Measurements from ENCODE around the gene ANKS1B.
"Not testable (repeated sequence)": the region's sequence is repeated elsewhere in the genome, so short reads cannot be mapped to it uniquely, and the experiment has no call there.

Gene ANKS1B

DNA sequence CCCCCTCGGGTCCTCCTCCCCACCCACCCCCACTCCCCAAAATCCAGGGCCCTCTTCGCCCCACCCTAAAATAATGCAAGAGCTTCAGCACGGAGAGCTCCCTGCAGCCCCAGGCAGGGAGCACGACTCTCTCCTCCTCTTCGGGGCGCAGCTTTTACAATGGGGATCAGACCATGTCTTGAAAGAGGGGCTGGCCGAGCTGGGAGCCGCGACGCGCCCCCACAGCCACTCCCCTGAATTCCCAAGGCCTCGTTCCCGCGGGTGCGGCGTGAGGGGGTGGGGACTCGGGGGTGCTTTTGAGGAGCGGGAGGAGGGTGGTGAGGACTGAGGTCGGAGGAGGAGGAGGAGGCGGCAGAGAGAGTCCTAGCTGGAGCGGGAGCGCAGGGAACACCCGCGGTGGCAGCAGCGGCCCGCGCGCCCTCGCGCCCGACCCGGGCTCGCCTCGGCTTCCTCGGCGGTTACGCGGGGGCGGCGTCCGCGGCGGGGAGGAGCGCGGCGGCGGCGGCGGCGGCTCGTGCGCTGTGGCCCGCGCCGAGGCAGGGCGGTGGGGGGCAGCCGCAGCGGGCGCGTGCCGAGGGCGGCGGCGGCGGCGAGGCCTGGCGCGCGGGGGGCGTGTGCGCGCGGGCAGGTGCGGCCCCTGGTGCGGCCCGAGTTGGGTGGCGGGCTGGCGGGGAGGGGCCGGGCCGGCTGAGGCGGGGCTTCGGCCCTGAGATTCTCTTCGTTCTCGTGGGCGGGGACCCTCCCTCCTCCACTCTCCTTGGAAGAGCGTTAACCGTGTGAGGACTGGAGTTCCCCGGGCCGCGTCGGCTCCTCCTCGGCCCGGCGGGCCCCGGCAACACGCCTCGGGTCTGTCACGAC is at the start of gene ANKS1B:
ANKS1B (minus strand) TSS at position 666 of the 858 bp plus-strand sequence. CDS start 699 bp downstream, outside the sequence.
- Mint-ChIP-seq H3K4me3 (peak within 1 kb of the TSS; percentile 71), H3K36me3 (no peaks in the 10 kb centered on the region), H3K27me3 (peaks cover 38% of the 10 kb centered on the region), H3K4me1 (peaks cover 6% of the 10 kb centered on the region), H3K9me3 (no peaks in the 10 kb centered on the region), H3K27ac (no peak within 1 kb of the TSS)

DNA sequence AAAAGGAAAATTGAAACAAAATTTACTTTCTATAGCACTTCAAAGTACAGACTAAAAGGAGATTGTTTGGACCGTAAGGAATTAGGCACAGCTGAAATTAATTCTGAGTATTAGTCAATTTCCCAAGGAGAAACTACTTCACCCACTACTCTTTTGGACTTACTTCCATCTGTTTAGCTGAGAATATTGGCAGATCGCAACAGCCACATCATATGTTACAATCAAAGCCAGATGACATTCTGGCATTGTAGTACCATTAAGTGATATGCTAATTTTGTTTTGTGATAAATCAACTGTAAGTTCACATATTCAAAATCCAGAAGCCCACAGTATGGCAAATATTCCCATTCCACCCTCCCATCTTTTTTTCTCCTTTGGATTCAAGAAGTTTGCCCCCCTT is 47.1 kb upstream of the ANKS1B start:
- Mint-ChIP-seq H3K4me1 (no peaks in the 10 kb centered on the region), H3K27me3 (no peaks in the 10 kb centered on the region), H3K36me3 (peaks cover 11% of the 10 kb centered on the region), H3K9me3 (no peaks in the 10 kb centered on the region), H3K27ac (no peak overlapping the region), H3K4me3 (no peak overlapping the region)

DNA sequence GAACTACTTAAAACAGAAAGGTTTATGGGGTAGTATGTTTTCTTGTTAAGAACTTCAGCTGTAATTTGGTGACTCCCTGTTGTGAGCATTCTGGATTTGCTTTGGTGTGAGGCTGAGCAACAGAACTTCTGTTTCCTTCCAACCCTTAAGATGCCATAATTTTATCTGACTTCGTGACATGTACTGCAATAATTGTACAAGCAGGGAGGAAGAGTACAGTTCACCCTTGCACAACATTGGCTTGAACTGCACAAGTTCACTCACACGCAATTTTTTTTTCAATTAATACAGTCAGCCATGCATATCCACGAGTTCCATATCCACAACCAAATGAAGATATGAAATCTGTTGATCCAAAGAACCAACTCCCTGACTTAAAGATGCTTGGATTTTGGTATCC is 42.9 kb upstream of the ANKS1B start:
- Mint-ChIP-seq H3K9me3 (no peaks in the 10 kb centered on the region), H3K4me1 (no peaks in the 10 kb centered on the region), H3K27me3 (no peaks in the 10 kb centered on the region), H3K27ac (no peak overlapping the region), H3K36me3 (peaks cover 1% of the 10 kb centered on the region), H3K4me3 (no peak overlapping the region)

DNA sequence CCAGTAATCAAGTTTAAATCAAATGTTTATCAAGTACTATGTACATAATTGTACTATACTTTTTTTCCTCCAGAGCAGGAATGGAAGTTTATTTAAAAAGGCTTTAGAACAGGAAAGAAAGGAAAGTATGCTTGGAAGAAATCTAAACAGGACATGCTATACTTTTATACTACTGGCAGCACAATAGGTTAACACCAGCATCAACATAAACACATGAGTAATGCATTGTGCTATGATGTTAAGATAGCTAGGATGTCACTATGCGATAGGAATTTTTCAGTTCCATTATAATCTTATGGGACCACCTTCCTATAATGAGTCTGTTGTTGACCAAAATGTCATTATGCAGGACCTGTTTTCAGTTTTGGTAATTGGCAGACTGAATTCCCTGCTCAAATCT is 41.5 kb upstream of the ANKS1B start:
- H3K4me1 Mint-ChIP-seq = no peaks in the 10 kb centered on the region
- no peak overlapping the region for H3K4me3 Mint-ChIP-seq
- H3K27me3 Mint-ChIP-seq = no peaks in the 10 kb centered on the region
- H3K27ac Mint-ChIP-seq = no peak overlapping the region
- H3K36me3 Mint-ChIP-seq = peaks cover 6% of the 10 kb centered on the region
- peaks cover 8% of the 10 kb centered on the region for H3K9me3 Mint-ChIP-seq

DNA sequence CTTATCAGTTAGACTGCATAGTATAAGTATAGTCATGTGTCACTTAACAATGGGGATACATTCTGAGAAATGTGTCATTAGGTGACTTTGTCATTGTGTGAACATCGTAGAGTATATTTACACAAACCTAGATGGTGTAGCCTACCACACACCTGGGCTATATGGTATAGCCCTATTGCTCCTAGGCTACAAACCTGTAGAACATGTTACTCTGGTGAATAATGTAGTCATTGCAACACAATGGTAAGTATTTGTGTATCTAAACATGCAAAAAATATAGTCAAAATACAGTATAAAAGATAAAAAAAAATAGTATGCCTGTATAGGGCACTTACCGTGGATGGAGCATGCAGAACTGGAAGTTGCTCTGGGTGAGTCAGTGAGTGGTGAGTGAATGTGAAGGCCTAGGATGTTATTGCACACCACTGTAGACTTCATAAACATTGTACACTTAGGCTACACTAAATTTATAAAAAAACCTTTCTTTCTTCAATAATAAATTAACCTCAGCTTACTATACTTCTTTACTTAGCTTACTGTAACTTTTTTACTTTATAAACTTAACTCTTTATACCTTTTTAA is 40.3 kb upstream of the ANKS1B start:
- Mint-ChIP-seq H3K36me3 (peaks cover 6% of the 10 kb centered on the region), H3K4me1 (no peaks in the 10 kb centered on the region), H3K4me3 (no peak overlapping the region), H3K27ac (no peak overlapping the region), H3K9me3 (peaks cover 8% of the 10 kb centered on the region), H3K27me3 (no peaks in the 10 kb centered on the region)

DNA sequence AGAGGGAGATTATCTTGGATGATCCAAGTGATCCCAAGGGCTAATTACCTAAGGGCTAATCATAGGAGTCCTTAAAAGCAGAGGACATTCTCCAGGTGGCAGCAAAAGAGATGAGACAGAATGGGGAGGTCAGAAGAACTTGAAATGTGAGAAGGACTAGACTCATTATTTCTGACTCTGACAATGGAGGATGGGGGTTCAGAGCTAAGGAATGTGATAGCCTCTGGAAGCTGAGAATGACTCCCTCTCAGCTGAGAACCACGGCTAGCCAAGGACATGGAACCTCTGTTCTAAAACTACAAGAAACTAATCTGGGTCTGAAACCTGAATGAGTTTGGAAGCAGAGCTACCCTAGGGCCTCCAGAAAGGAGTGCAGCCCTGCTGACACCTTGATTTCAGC is 35.6 kb upstream of the ANKS1B start:
- Mint-ChIP-seq H3K4me1 (no peaks in the 10 kb centered on the region), H3K27ac (no peak overlapping the region)

DNA sequence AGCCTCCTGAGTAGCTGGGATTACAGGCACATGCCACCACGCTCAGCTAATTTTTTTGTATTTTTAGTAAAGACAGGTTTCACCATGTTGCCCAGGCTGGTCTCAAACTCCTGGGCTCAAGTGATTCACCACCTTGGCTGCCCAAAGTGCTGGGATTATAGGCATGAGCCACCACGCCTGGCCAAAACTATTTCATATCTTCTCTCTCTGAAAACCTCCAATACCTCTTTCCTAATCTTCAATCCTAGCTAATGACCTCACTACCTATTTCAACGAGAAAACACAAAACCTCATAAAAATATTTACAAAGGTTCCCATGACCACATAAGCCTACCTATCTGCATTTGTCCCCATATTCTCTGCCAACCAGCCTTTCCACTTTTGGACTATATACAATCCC is 32.3 kb upstream of the ANKS1B start:
- Mint-ChIP-seq H3K4me1 (no peaks in the 10 kb centered on the region), H3K27me3 (no peaks in the 10 kb centered on the region), H3K9me3 (peaks cover 17% of the 10 kb centered on the region), H3K4me3 (no peak overlapping the region), H3K36me3 (peaks cover 13% of the 10 kb centered on the region), H3K27ac (no peak overlapping the region)

More for the DNA sequence above, 35.6 kb upstream of the ANKS1B start:
- H3K36me3 Mint-ChIP-seq = peaks cover 9% of the 10 kb centered on the region
- H3K4me3 Mint-ChIP-seq = no peak overlapping the region
- no peaks in the 10 kb centered on the region for H3K27me3 Mint-ChIP-seq
- H3K9me3 Mint-ChIP-seq = peaks cover 19% of the 10 kb centered on the region

DNA sequence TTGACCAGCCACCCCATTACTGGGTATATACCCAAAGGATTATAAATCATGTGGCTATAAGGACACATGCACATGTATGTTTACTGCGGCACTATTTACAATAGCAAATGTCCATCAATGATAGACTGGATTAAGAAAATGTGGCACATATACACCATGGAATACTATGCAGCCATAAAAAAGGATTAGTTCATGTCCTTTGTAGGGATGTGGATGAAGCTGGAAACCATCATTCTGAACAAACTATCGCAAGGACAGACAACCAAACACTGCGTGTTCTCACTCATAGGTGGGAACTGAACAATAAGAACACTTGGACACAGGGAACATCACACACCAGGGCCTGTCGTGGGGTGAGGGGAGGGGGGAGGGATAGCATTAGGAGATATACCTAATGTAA is 31.6 kb upstream of the ANKS1B start:
- not testable (repeated sequence) for H3K4me3 Mint-ChIP-seq, H3K27me3 Mint-ChIP-seq

DNA sequence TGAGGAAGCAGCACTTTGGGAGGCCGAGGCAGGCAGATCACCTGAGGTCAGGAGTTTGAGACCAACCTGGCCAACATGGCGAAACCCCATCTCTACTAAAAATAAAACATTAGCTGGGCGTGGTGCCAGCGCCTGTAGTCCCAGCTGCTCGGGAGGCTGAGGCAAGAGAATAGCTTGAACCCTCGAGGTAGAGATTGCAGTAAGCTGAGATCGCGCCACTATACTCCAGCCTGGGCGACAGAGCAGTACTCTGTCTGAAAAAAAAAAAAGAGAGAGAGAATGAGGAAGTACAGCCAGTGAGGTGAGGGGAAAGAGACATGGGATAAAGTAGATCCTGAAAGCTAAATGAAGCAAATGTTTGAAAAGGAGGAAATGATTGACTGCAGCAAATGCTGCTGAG is 21.1 kb upstream of the ANKS1B start:
- H3K27me3 Mint-ChIP-seq, H3K4me1 Mint-ChIP-seq, H3K36me3 Mint-ChIP-seq, H3K27ac Mint-ChIP-seq, H3K4me3 Mint-ChIP-seq, H3K9me3 Mint-ChIP-seq: not testable (repeated sequence)

More for the DNA sequence above, 31.6 kb upstream of the ANKS1B start:
- peaks cover 11% of the 10 kb centered on the region for H3K9me3 Mint-ChIP-seq
- H3K4me1 Mint-ChIP-seq, H3K36me3 Mint-ChIP-seq, H3K27ac Mint-ChIP-seq: not testable (repeated sequence)

DNA sequence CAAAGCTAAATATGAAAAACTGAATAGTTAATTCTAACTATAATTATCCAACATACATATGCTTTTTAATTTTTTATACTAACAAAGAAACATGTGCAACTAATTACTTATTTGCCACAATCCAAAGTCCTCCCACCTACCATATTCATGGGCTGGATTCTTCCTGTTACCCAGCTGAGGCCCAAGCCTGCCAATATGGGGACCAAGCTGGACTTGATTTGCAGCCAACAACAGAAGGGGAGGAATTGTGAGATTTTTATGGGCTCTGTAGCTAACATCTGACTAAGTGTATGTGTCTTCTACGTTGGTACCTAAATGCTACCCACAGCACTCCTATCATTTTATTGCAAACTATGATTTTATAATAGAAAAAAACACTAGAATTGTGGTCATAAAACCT is 13.1 kb upstream of the ANKS1B start:
- H3K36me3 Mint-ChIP-seq = no peaks in the 10 kb centered on the region
- peaks cover 5% of the 10 kb centered on the region for H3K9me3 Mint-ChIP-seq
- no peak overlapping the region for H3K4me3 Mint-ChIP-seq
- no peaks in the 10 kb centered on the region for H3K4me1 Mint-ChIP-seq
- H3K27ac Mint-ChIP-seq = no peak overlapping the region
- no peaks in the 10 kb centered on the region for H3K27me3 Mint-ChIP-seq

DNA sequence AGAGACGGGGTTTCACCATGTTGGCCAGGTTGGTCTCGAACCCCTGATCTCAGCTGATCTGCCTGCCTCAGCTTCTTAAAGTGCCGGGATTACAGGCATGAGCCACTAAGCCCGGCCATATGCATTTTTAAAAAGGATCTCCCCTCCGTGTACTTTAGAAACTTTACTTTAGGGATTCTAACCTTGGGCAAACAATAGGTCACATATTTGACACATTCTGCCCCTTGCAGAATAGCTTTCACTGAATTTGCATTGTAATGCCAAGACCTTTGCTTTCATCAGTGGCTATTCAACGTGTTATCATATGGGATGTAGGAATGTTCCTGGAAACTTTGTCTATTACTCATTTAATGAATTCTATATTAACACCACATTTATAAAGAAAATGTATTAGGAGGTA is 11.4 kb upstream of the ANKS1B start:
- peaks cover 5% of the 10 kb centered on the region for H3K9me3 Mint-ChIP-seq
- no peak overlapping the region for H3K4me3 Mint-ChIP-seq
- no peaks in the 10 kb centered on the region for H3K36me3 Mint-ChIP-seq
- no peaks in the 10 kb centered on the region for H3K4me1 Mint-ChIP-seq
- H3K27ac Mint-ChIP-seq = no peak overlapping the region
- peaks cover 4% of the 10 kb centered on the region for H3K27me3 Mint-ChIP-seq

DNA sequence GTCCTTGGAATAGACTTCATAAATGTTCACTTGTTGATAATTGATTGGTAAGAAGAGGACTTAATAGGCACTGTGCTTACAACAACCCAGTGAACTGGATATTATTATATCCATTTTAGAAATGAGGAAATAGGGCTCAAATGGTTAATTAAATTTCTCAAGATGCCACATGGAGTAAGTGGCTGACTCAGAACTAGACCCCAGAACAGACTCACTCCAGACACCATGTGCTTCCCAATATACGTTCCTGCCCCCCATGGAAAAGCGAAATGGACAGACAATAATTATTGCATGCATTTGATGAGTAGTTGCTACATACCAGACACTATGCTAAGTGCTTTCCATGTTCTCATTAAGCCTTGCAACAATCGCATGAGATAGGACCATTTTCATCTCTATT is 895 bp upstream of the ANKS1B start:
- H3K9me3 Mint-ChIP-seq = no peaks in the 10 kb centered on the region
- no peak overlapping the region for H3K27ac Mint-ChIP-seq
- H3K4me3 Mint-ChIP-seq = peak overlapping the region; percentile 71
- H3K4me1 Mint-ChIP-seq = peaks cover 6% of the 10 kb centered on the region
- peaks cover 34% of the 10 kb centered on the region for H3K27me3 Mint-ChIP-seq
- no peaks in the 10 kb centered on the region for H3K36me3 Mint-ChIP-seq

DNA sequence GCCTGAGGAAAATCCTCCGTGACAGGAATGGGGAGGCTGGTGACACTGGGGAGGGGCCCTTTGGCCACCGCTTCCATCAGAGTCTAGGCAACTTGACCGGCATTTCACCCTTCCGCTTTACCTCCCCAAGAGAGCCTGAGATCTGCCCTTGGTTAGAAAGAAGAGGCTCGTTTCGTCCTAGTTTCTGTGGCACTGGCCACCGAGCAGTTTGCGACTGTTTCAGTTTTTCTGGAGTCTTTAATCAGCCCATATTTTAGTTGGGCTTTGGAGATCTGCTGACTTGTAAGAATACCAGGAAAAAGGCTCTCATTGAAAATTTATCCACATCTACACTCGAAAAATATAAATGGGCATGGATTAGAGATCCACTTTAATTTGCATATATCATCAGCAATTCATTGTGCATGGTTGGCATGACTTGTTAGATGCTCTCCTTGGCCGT is 414 bp upstream of the ANKS1B start:
- Mint-ChIP-seq H3K27me3 (peaks cover 35% of the 10 kb centered on the region), H3K9me3 (no peaks in the 10 kb centered on the region), H3K36me3 (no peaks in the 10 kb centered on the region), H3K27ac (no peak overlapping the region), H3K4me1 (peaks cover 6% of the 10 kb centered on the region), H3K4me3 (peak overlapping the region; percentile 71)

DNA sequence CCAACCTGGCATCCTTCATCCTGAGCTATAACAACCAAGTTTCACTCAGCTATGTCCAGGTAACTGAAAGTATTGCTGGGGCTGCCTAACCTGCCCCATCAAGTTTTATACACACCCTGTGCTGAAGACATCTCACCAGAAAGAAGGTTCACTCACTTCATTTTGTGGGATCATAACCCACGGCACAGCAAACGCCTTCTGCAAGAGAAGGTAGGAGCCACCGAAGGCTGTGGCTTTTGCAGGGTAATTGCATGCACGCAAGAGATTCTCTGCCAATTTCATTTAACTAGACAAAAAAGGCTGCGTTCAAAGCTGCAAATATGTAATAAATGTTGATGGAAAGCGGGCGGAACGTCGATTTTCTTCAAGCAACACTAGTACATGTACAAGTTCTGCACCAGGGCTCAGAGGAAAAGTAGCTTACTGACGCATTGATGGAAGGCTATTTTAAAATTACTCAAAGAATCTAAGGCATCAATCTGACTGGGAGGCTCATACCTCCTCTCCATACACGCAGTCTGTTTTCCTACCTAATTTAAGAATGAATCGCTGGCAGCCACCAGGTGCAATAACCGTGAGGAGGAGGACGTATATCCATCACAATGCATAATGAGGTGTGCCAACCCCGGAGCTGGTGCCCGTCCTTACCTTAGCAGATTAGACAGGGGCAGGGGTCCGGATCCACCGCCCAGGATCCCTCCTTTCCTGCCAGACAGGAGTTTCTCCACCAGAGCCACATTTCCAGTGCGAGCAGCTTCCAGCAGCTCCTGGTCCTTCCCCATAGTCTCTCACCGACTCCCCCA is 1.1 kb downstream of the ANKS1B start:
- Mint-ChIP-seq H3K27ac (no peak overlapping the region), H3K36me3 (no peaks in the 10 kb centered on the region), H3K4me1 (peaks cover 6% of the 10 kb centered on the region), H3K27me3 (peaks cover 38% of the 10 kb centered on the region), H3K4me3 (peak overlapping the region; percentile 70), H3K9me3 (no peaks in the 10 kb centered on the region)

DNA sequence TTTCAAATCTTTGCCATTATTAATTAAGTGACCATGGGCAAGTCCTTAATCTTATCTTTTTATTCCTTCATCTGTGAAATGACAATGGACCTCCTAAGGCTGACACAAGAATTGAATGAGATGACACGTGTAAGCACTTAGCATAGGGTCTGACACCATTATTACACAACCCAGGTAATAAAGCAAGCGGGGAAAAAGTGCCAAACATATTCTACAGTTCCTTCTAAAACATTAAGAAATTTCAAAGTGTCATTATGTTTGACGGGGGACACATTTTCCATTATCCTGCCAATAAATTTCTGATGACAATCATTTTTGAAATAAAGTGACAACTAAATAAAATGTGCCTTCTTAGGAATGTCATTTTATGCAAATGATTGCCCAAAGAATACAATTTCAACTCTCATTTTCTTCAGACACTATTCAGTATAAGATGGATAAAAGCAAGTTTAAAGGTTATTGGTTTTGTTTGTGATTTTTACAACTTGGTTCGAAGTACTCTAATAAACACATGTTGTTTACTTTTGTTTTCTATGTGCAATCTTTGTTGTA is 3.0 kb downstream of the ANKS1B start:
- Mint-ChIP-seq H3K4me1 (peaks cover 6% of the 10 kb centered on the region), H3K36me3 (no peaks in the 10 kb centered on the region), H3K4me3 (no peak overlapping the region), H3K27me3 (peaks cover 40% of the 10 kb centered on the region), H3K27ac (no peak overlapping the region), H3K9me3 (no peaks in the 10 kb centered on the region)

Measured in activated naive CD4-positive, alpha-beta T cell treated with anti-CD3 and anti-CD28 coated beads, Interleukin-2, amount 50 U/mL, for 24 hours (primary cell).